ENCODE data around the gene CSRP1. TPM values are rescaled to one million over a fixed set of nuclear protein-coding genes. Genes with fewer than 3 reads are reported as not detected.

CSRP1 gene
- total and polyA plus RNA-seq, 2 donors (not counting 1 experiment from before 2014, with no cell fraction given), result 23.8 to 36.7 TPM

- no peak for TF ChIP-seq EZH2 (IDR thresholded peaks at IDR 0.05; ENCODE audit: borderline replicate concordance, insufficient read depth, low read depth, low read length, poor library complexity, severe bottlenecking)
- TF ChIP-seq, protein P1, sequence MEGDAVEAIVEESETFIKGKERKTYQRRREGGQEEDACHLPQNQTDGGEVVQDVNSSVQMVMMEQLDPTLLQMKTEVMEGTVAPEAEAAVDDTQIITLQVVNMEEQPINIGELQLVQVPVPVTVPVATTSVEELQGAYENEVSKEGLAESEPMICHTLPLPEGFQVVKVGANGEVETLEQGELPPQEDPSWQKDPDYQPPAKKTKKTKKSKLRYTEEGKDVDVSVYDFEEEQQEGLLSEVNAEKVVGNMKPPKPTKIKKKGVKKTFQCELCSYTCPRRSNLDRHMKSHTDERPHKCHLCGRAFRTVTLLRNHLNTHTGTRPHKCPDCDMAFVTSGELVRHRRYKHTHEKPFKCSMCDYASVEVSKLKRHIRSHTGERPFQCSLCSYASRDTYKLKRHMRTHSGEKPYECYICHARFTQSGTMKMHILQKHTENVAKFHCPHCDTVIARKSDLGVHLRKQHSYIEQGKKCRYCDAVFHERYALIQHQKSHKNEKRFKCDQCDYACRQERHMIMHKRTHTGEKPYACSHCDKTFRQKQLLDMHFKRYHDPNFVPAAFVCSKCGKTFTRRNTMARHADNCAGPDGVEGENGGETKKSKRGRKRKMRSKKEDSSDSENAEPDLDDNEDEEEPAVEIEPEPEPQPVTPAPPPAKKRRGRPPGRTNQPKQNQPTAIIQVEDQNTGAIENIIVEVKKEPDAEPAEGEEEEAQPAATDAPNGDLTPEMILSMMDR (IDR thresholded peaks at IDR 0.05), result no peak
- H3K9me3 ChIP-seq (ENCODE audit: control extremely low read depth in 1 of 3, control insufficient read depth in 2 of 3, insufficient read depth in 1 of 3, low read length in 2 of 3), result peaks cover 0 to 3% (median 0%) of the 10 kb centered on the region in 3 donors
- no peaks in the 10 kb centered on the region for H3K36me3 ChIP-seq (replicated peaks in 1 of 2; ENCODE audit: control extremely low read depth in 1 of 2, control insufficient read depth in 1 of 2, extremely low read depth in 1 of 2, insufficient read depth in 2 of 2, low read length in 1 of 2)
- DNase-seq (no peak), ATAC-seq (ENCODE audit: low read depth) (no peak)
- H3K4me1 ChIP-seq (ENCODE audit: control insufficient read depth in 2 of 2, insufficient read depth in 2 of 2, low read length in 2 of 2), result no peaks in the 10 kb centered on the region
- peaks cover 0 to 12% (median 5%) of the 10 kb centered on the region in 4 experiments for H3K27me3 ChIP-seq (replicated peaks in 1 of 4; ENCODE audit: control extremely low read depth in 1 of 4, control insufficient read depth in 3 of 4, insufficient read depth in 4 of 4, low read length in 3 of 4)
- H3K9me3 Mint-ChIP-seq (ENCODE audit: insufficient read depth), result no peaks in the 10 kb centered on the region
- peaks cover 7% of the 10 kb centered on the region for H3K27me3 Mint-ChIP-seq
- H3K4me2 ChIP-seq (replicated peaks; ENCODE audit: low read depth, low read length, poor library complexity, severe bottlenecking), result no peak overlapping the region
- H3K79me2 ChIP-seq (ENCODE audit: control insufficient read depth, insufficient read depth, low read length), result no peaks in the 10 kb centered on the region
- ChIA-PET POLR2A (no interaction called here), CTCF (interaction anchor here (1.5 to 2.0 kb wide), 3 partner anchors 19 to 173 kb away, joined by 6 to 7 read pairs (median 6); no protein-coding TSS in a partner anchor)
- no peak overlapping the region for H3K27ac Mint-ChIP-seq
- no peak overlapping the region for H3K27ac ChIP-seq (ENCODE audit: low read length in 2 of 2)
- no peak overlapping the region for H3K4me3 Mint-ChIP-seq
- H3K4me3 ChIP-seq (ENCODE audit: control extremely low read depth in 1 of 5, extremely low read depth in 1 of 5, insufficient read depth in 1 of 5, low read depth in 2 of 5, low read length in 4 of 5), result no peak overlapping the region
- H3K9ac ChIP-seq (ENCODE audit: low read length), result no peak overlapping the region
- no peak overlapping the region for H2AFZ ChIP-seq (ENCODE audit: insufficient read depth, low read depth, low read length, poor library complexity, severe bottlenecking)
- H3K4me1 Mint-ChIP-seq, result peaks cover 1% of the 10 kb centered on the region
- intact Hi-C loops (cut with micrococcal nuclease), result no loop called here
- WGBS (ENCODE audit: insufficient coverage), result 33% methylated on average over 8 of the region's 9 CpGs
- H4K20me1 ChIP-seq (ENCODE audit: control insufficient read depth, insufficient read depth, low read length, poor library complexity, severe bottlenecking), result no peaks in the 10 kb centered on the region
These were observed 24.9 kb upstream of the CSRP1 start for GRCh38 chr1:201531551-201532425.
